OCI-M2 (cell line): ENCODE results near the gene RPP40.

ENCODE experiments used
- DNase-seq: peaks from one replicate; lab custom pipeline; 2025; ENCODE audit not compliant: unreplicated experiment; lab: John Stamatoyannopoulos, UW

Gene RPP40

GRCh38 chr6:4970739-4971395 lies 33.0 kb downstream of the RPP40 start:
- DNase-seq: no peak

- DNase-seq: no peak
Observed at GRCh38 chr6:4969609-4970285, 34.1 kb downstream of the RPP40 start.

- DNase-seq: no peak
Observed at GRCh38 chr6:4967301-4968030, 36.4 kb downstream of the RPP40 start.

- DNase-seq: no peak
Observed at GRCh38 chr6:4965562-4966389, 38.1 kb downstream of the RPP40 start.

- no peak for DNase-seq
Observed at GRCh38 chr6:4964675-4965561, 38.9 kb downstream of the RPP40 start.

- no peak for DNase-seq
Observed at GRCh38 chr6:4962905-4963304, 40.9 kb downstream of the RPP40 start.

- no peak for DNase-seq
Observed at GRCh38 chr6:4961322-4962168, 42.3 kb downstream of the RPP40 start.

- no peak for DNase-seq
Observed at GRCh38 chr6:4958624-4959023, 45.2 kb downstream of the RPP40 start.

- DNase-seq: no peak
Observed at GRCh38 chr6:4957521-4958231, 46.2 kb downstream of the RPP40 start.

- no peak for DNase-seq
Observed at GRCh38 chr6:4956625-4957024, 47.2 kb downstream of the RPP40 start.

- DNase-seq: no peak
Observed at GRCh38 chr6:4953440-4953839, 50.4 kb downstream of the RPP40 start.

GRCh38 chr6:4950836-4951533 lies 52.9 kb downstream of the RPP40 start:
- DNase-seq: no peak

GRCh38 chr6:4950076-4950475 lies 53.8 kb downstream of the RPP40 start:
- no peak for DNase-seq

GRCh38 chr6:4948781-4949450 lies 54.9 kb downstream of the RPP40 start:
- no peak for DNase-seq

- DNase-seq: no peak
Observed at GRCh38 chr6:4947716-4948115, 56.1 kb downstream of the RPP40 start.

- DNase-seq: no peak
Observed at GRCh38 chr6:4946521-4946920, 57.3 kb downstream of the RPP40 start.
